NCI-H82 (cell line): ENCODE data around the gene ATP5F1B.

Experiments used
- DNase-seq: peaks from one replicate; lab custom pipeline; 2025; lab: John Stamatoyannopoulos, UW

Gene ATP5F1B

GRCh38 chr12:56616925-56617324 lies 28.9 kb downstream of the ATP5F1B start:
- DNase-seq = no peak

GRCh38 chr12:56616244-56616643 lies 29.5 kb downstream of the ATP5F1B start:
- no peak for DNase-seq

GRCh38 chr12:56614627-56615026 lies 31.2 kb downstream of the ATP5F1B start:
- DNase-seq = no peak

DNA sequence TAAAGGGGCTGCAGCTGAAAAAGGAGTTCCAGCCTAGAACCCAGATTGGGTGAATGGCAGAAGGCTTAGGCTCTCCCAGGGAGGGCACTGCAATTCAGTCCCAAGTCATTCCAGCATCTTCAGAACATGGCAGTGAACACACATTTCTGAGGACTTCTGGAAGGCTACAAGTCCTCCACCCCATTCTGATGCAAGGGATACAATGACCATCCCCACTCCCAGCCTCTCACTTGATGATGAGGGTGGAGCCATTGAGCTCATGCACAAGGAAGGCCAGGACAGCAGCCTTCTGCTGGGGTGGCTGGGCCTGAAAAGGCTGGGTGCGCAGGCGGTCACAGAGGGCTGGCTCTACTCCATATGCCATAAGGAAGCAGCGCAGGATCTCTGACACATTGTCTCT lies 41.4 kb downstream of the ATP5F1B start:
- DNase-seq = no peak

GRCh38 chr12:56602239-56602638 lies 43.5 kb downstream of the ATP5F1B start:
- no peak for DNase-seq

GRCh38 chr12:56601503-56601902 lies 44.3 kb downstream of the ATP5F1B start:
- peak; percentile 65 for DNase-seq

- DNase-seq = no peak
Observed at GRCh38 chr12:56600753-56601152, 45.0 kb downstream of the ATP5F1B start.

GRCh38 chr12:56599797-56600196 lies 46.0 kb downstream of the ATP5F1B start:
- no peak for DNase-seq

- DNase-seq = no peak
Observed at GRCh38 chr12:56599041-56599440, 46.7 kb downstream of the ATP5F1B start.

GRCh38 chr12:56596815-56597214 lies 49.0 kb downstream of the ATP5F1B start:
- DNase-seq = peak; percentile 22

GRCh38 chr12:56593909-56594621 lies 51.7 kb downstream of the ATP5F1B start:
- peak; percentile 85 for DNase-seq

DNA sequence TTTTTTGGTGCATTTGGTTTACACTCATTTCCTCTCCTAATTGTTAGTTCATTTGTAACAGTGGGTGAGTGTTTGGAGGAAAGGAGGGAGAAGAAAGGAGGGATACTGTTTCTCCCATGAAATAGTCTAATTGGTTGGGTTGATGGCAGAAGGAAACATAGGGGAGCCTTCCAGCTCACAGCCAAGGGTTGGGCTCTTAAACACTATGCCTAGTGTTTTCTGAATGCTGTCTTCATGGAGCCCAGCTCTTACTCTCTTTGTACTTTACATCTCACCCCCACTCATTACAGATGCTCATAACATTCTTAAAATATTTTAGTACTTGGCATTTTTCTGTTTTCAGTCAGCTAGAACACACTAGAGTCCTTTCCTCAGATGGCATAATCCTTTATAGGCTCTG lies 53.8 kb downstream of the ATP5F1B start:
- DNase-seq = no peak

- peak; percentile 47 for DNase-seq
Observed at GRCh38 chr12:56591126-56591525, 54.7 kb downstream of the ATP5F1B start.

DNA sequence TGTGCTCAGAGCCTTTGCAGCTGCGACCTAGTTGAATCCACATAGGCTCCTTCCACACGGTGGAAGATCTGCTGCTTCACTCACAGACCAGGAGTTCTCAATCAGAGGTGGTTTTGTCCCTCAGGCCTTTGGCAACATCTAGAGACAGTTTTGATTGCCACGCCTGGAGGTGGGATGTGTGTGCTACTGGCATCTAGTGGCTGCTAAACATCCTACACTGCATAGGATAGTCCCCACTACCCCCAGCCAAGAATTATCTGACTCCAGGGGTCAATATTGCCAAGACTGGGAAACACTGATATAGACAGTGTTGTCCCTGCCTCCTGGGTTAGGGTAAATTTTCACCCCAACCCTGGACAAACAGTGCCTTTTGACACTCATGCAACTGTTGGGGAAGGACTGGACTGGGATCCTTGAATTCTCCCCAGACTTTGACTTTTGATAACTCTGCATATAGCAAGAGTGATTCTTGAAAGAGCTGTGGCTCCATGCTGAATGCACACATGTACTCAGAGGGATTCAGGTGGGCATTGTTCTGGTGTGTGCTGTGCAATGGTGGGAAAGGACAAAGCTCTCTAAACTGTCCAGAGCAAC lies 55.5 kb downstream of the ATP5F1B start:
- DNase-seq = peak; percentile 77

DNA sequence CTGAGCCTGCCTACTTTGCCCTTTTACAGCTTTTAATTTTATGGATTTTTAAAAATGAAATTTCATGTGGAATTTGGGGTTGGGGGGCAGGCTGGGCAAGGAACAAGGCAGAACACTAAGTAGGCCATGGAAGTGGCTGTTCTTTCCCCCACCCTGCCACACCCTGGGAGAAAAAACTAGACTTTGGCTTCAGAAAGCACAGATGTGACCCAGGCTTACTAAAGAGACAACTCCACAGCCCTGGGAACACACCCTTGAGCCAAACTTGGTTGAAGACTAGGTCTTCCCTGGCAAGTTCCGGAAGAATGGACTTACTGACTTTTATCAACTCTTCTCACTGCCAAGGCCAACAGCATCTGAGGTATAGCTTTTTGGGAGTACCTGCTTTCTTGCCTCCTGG lies 56.0 kb downstream of the ATP5F1B start:
- DNase-seq = no peak
